Thyroid gland (tissue), 4 donors: ENCODE data around the gene AARS2. TPM values are rescaled to one million over a fixed set of nuclear protein-coding genes. Genes with fewer than 3 reads are reported as not detected.
A peak's percentile ranks its signal among the peaks of the same experiment; 100 is the strongest.

Experiments
- DNase-seq, 2 donors: peaks; one replicate each; pipeline ENCODE4 v3.0.0-alpha.2; 2019
- H3K27ac ChIP-seq, 3 donors: fragments of 200-600 bp; sonication (generic); 1 replicate in 2 of 3; 2 replicates in 1 of 3; pipeline ENCODE4 v1.5.1; 2016 to 2019; ENCODE audit warnings: mild to moderate bottlenecking in 1 of 3, moderate library complexity in 1 of 3
- H3K27me3 ChIP-seq: fragments of 200-600 bp; sonication (generic); one replicate; pipeline ENCODE4 v1.5.1; 2019
- H3K36me3 ChIP-seq, 2 donors: fragments of 200-600 bp; sonication (generic); one replicate each; pipeline ENCODE4 v1.5.1; 2016 to 2019
- H3K4me1 ChIP-seq, 2 donors: fragments of 200-600 bp; sonication (generic); one replicate each; pipeline ENCODE4 v1.5.1; 2017 to 2019
- H3K4me3 ChIP-seq, 3 donors: fragments of 200-600 bp; sonication (generic); replicated peaks in 1 of 3; 1 replicate in 2 of 3; 2 replicates in 1 of 3; pipeline ENCODE4 v1.5.1; 2016; ENCODE audit warnings: mild to moderate bottlenecking in 1 of 3
- H3K9me3 ChIP-seq: fragments of 200-600 bp; sonication (generic); one replicate; pipeline ENCODE4 v1.5.1; 2017
- CTCF ChIP-seq, 6 experiments: fragments of 200-600 bp in 3 of 6; fragments of 450-650 bp in 3 of 6; sonication (generic) in 3 of 6; IDR thresholded peaks; one replicate each; pipeline ENCODE4 v1.5.1; 2016 to 2019; ENCODE audit warnings: antibody characterized with exemption in 6 of 6, mild to moderate bottlenecking in 2 of 6, inconsistent platforms in 1 of 6, moderate library complexity in 1 of 6
- POLR2A ChIP-seq, 2 donors: fragments of 450-650 bp; IDR thresholded peaks; one replicate each; pipeline ENCODE4 v1.6.1; 2017; ENCODE audit warnings: antibody characterized with exemption in 2 of 2, mild to moderate bottlenecking in 2 of 2, moderate library complexity in 1 of 2
- WGBS, 2 donors: methylation state at CpG; one replicate each; pipeline ENCODE4 v1.1.5; 2017; 5-methylcytosine and 5-hydroxymethylcytosine counted together
- intact Hi-C: fragments of 100-400 bp; cut with DNase I; formaldehyde crosslinking; loops from one replicate; pipeline ENCODE4 v1.15.1; 2023
- total RNA-seq, 4 donors: library from RNA; depleted of rRNA; stranded (reverse); fragments of >200 nt; gene quantifications; one replicate each; pipeline ENCODE4 v1.2.3, GENCODE V29; 2016

The AARS2 gene
- total RNA-seq, 4 donors from 2014 or later, result 9.7 to 18.0 (median 14.2) TPM

DNA sequence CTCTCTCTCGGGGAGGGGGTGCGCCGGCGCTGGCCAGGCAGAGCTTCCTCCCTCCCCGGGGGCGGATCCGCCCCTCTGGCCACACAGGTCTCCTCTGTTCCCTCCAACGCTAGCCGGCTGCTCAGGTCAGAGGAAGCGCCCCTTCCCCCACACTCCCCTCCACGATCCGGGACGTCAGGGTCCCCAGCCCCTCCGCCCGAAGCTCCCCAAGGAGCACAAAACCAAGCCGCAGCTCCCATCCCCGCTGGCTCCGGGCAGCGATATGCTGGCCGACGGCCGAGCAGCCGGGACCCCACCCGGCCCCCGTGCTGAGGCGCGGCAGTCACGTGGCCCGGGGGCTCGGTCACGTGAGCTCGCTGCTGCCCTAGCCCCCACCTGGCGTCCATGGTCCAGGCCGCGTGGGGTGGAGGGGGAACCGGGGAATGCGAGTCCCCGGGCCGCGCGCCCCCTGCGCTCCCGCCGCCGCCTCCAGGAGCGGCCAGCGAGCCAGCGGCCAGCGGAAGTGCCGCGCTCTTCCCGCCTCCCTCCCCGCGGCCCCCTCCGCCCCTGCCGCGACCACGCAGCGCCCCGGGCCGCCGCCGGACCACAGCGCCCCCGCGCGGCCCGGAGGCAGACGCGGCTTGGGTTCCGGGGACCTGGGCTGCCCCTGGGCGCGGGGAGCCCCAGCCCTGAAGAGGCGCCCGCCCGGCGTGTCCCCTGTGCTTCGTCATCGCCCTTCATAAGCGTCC is 56.0 kb downstream of the AARS2 start, which contains the start of gene SLC35B2:
SLC35B2 (minus strand) TSS at position 504 of the 728 bp plus-strand sequence; CDS start at position 386, 118 bp downstream.
- peaks cover 29 to 36% of the 10 kb centered on the region in 2 donors for H3K36me3 ChIP-seq
- peak in 1 of 2 donors; percentile 66 for TF ChIP-seq POLR2A (IDR thresholded peaks at IDR 0.05)
- peak in 4 of 6 experiments; percentile 56 to 98 (median 83) for TF ChIP-seq CTCF (IDR thresholded peaks at IDR 0.05)
- H3K4me1 ChIP-seq, result peaks cover 5 to 15% of the 10 kb centered on the region in 2 donors
- H3K27me3 ChIP-seq, result no peaks in the 10 kb centered on the region
- whole genome bisulfite sequencing, 2 donors, result 0 to 6% methylated on average over 3 to 9 of the region's 80 CpGs
- intact Hi-C loops, result loop anchor here (5.0 kb wide), 1 partner anchor 85 kb away; no protein-coding TSS in a partner anchor
- peak within 1 kb of the TSS; percentile 81 to 97 (median 94) for H3K27ac ChIP-seq
- peak within 1 kb of the TSS; percentile 43 to 95 (median 92) for H3K4me3 ChIP-seq
- peak; percentile 70 to 81 for DNase-seq
- no peaks in the 10 kb centered on the region for H3K9me3 ChIP-seq

DNA sequence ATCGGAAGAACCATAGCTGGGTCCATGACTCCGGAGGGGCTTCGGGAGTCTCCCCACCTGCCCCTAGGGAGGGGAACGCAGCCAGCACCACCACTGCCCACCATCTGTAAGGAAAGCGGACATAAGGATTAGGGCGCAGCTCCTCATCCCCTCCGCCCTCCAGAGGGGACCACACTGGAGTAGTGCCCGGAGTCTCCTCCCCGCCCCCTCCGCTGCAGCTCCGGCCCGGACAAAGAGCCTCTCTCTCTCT is 56.4 kb downstream of the AARS2 start:
- DNase-seq, result no peak
- 1 to 4% methylated on average over 10 to 12 of the region's 12 CpGs for whole genome bisulfite sequencing, 2 donors
- Histone ChIP-seq H3K4me3 (peak overlapping the region; percentile 43 to 95 (median 92)), H3K27ac (peak overlapping the region in 2 of 3 donors; percentile 94 to 97), H3K4me1 (peaks cover 5 to 14% of the 10 kb centered on the region in 2 donors), H3K36me3 (peaks cover 34 to 41% of the 10 kb centered on the region in 2 donors), H3K9me3 (no peaks in the 10 kb centered on the region), H3K27me3 (no peaks in the 10 kb centered on the region)
- TF ChIP-seq POLR2A (IDR thresholded peaks at IDR 0.05), result no peak
- TF ChIP-seq CTCF (IDR thresholded peaks at IDR 0.05), result no peak
- intact Hi-C loops, result loop anchor here (5.0 kb wide), 1 partner anchor 84 kb away; no protein-coding TSS in a partner anchor

DNA sequence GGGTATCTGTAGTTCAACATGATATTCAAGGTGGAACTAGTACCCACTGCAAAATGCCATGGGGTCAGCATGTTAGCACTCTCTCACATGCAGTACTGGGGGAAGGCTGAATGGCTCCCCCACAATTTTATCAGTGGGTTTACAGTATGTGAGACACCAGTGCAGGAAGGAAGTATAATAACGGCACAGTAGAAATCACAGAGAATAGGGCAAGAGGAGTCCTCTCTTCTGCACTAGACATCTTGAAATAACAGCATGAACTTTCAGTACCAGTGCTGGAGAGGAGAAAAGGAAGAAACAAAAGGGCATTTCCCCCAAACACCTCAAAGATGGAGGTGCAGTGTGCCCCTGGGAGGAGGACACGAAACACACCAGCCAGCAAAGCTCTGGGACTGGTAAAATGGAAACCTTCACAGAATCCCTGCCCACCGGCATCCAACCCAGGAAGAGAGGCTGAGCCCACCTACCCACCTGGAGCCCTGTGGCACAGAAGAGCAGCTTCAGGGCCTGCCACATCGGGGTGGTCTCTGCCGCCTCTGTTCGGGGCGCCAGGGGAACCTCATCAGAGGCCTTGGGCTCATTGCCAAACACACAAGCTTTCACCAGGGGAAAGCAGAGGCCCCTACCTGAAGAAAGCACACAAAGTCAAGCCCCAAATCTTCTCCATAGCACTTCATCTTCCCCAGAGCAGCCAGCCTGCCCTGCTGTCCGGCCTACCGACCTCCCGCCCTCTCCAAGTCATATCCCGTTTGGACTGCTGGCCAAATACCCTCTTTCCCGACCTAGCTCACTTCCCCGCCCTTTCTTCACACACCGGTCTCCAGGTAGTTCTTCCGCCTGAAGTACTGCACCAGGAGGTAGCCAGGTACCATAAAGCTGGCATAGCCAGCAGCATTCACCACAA is 57.0 kb downstream of the AARS2 start:
- no peak for TF ChIP-seq POLR2A (IDR thresholded peaks at IDR 0.05)
- no peak for TF ChIP-seq CTCF (IDR thresholded peaks at IDR 0.05)
- WGBS, 2 donors, result 26 to 39% methylated on average over 12 to 15 of the region's 15 CpGs
- DNase-seq, result peak; percentile 13 to 27
- H3K4me3 ChIP-seq, result peak overlapping the region; percentile 43 to 95 (median 92)
- intact Hi-C loops, result loop anchor here (5.0 kb wide), 1 partner anchor 84 kb away; no protein-coding TSS in a partner anchor
- H3K27me3 ChIP-seq, result no peaks in the 10 kb centered on the region
- H3K36me3 ChIP-seq, result peaks cover 40 to 47% of the 10 kb centered on the region in 2 donors
- peak overlapping the region in 2 of 3 donors; percentile 94 to 97 for H3K27ac ChIP-seq
- H3K9me3 ChIP-seq, result no peaks in the 10 kb centered on the region
- H3K4me1 ChIP-seq, result peaks cover 5 to 14% of the 10 kb centered on the region in 2 donors

DNA sequence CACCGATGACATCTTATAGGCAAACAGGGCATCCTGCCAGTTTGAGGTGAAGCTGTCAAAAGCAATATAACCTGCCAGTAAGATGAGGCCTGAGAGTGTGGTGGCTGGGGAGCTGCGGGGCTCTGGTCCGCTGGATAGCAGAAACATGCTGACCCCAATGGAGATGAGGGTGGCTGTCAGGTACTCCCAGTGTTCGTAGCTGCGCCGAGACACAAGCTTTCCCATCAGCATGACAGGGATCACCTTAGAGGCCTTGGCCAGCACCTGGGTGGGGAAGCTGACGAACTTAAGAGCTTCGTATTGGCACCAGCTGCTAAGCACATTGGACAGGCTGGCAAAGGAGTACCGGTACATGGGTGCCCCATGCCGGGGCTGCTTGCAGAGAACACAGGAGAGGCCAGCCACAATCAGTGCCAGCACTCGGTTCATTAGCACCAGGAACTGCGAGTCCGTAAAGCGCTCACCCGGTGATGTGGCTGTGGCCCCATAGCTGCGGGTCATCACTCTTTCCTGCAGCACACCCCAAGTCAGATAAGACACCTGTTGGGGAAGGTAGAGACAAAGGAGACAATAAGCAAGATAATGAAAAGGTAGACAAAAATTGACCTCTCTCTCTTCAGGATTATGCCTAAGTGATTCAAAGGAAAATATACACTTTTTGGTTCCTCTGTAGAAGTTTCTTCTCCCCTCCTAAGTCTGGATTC is 57.9 kb downstream of the AARS2 start:
- intact Hi-C loops, result loop anchor here (5.0 kb wide), 1 partner anchor 83 kb away; no protein-coding TSS in a partner anchor
- WGBS, 2 donors, result 78 to 80% methylated on average over 11 to 13 of the region's 16 CpGs
- no peak for DNase-seq
- Histone ChIP-seq H3K27me3 (no peaks in the 10 kb centered on the region), H3K36me3 (peaks cover 48 to 56% of the 10 kb centered on the region in 2 donors), H3K4me1 (peaks cover 5 to 14% of the 10 kb centered on the region in 2 donors), H3K4me3 (no peak overlapping the region), H3K27ac (no peak overlapping the region), H3K9me3 (no peaks in the 10 kb centered on the region)
- TF ChIP-seq CTCF (IDR thresholded peaks at IDR 0.05) (no peak), POLR2A (IDR thresholded peaks at IDR 0.05) (no peak)
